ENCODE results near the gene GCH1.

- TF ChIP-seq CTCF (IDR thresholded peaks at IDR 0.05) (no peak), EP300 (IDR thresholded peaks at IDR 0.05; ENCODE audit: low read depth) (no peak), POLR2A (IDR thresholded peaks at IDR 0.05) (no peak)
These were observed 30.4 kb upstream of the GCH1 start for GRCh38 chr14:54933006-54933405.

All from transverse colon (tissue), 3 donors.